Measurements from ENCODE around the gene C1QTNF9. TPM values are rescaled to one million over a fixed set of nuclear protein-coding genes. Genes with fewer than 3 reads are reported as not detected.

The C1QTNF9 gene
- total RNA-seq, 1 donor from 2014 or later, result not detected

GRCh38 chr13:24351423-24351822, 42.0 kb downstream of the C1QTNF9 start:
- no peaks in the 10 kb centered on the region for H3K9me3 Mint-ChIP-seq (ENCODE audit: low read depth)
- H3K36me3 Mint-ChIP-seq (ENCODE audit: insufficient read depth), result no peaks in the 10 kb centered on the region
- H3K4me3 Mint-ChIP-seq (ENCODE audit: low read depth), result no peak overlapping the region
- no peak for DNase-seq (ENCODE audit: low spot score, unreplicated experiment)
- TF ChIP-seq CTCF (IDR thresholded peaks at IDR 0.05; ENCODE audit: unreplicated experiment), result no peak
- H3K27ac Mint-ChIP-seq, result no peak overlapping the region
- H3K27me3 Mint-ChIP-seq, result no peaks in the 10 kb centered on the region
- no peaks in the 10 kb centered on the region for H3K4me1 Mint-ChIP-seq (ENCODE audit: low read depth)

- Mint-ChIP-seq H3K9me3 (ENCODE audit: low read depth) (no peaks in the 10 kb centered on the region), H3K4me1 (ENCODE audit: low read depth) (no peaks in the 10 kb centered on the region), H3K27me3 (no peaks in the 10 kb centered on the region), H3K36me3 (ENCODE audit: insufficient read depth) (no peaks in the 10 kb centered on the region), H3K27ac (no peak overlapping the region), H3K4me3 (ENCODE audit: low read depth) (no peak overlapping the region)
- DNase-seq (ENCODE audit: low spot score, unreplicated experiment), result no peak
- no peak for TF ChIP-seq CTCF (IDR thresholded peaks at IDR 0.05; ENCODE audit: unreplicated experiment)
Observed at GRCh38 chr13:24353736-24354135, 44.4 kb downstream of the C1QTNF9 start.

GRCh38 chr13:24355103-24355502, 45.7 kb downstream of the C1QTNF9 start:
- Mint-ChIP-seq H3K27me3 (no peaks in the 10 kb centered on the region), H3K9me3 (ENCODE audit: low read depth) (no peaks in the 10 kb centered on the region), H3K36me3 (ENCODE audit: insufficient read depth) (no peaks in the 10 kb centered on the region), H3K4me1 (ENCODE audit: low read depth) (peaks cover 2% of the 10 kb centered on the region), H3K27ac (no peak overlapping the region), H3K4me3 (ENCODE audit: low read depth) (no peak overlapping the region)
- no peak for TF ChIP-seq CTCF (IDR thresholded peaks at IDR 0.05; ENCODE audit: unreplicated experiment)
- DNase-seq (ENCODE audit: low spot score, unreplicated experiment), result no peak

- Mint-ChIP-seq H3K4me3 (ENCODE audit: low read depth) (no peak overlapping the region), H3K9me3 (ENCODE audit: low read depth) (no peaks in the 10 kb centered on the region), H3K4me1 (ENCODE audit: low read depth) (peaks cover 2% of the 10 kb centered on the region), H3K27ac (no peak overlapping the region), H3K27me3 (no peaks in the 10 kb centered on the region), H3K36me3 (ENCODE audit: insufficient read depth) (no peaks in the 10 kb centered on the region)
- TF ChIP-seq CTCF (IDR thresholded peaks at IDR 0.05; ENCODE audit: unreplicated experiment), result no peak
- DNase-seq (ENCODE audit: low spot score, unreplicated experiment), result no peak
Observed at GRCh38 chr13:24356270-24356669, 46.9 kb downstream of the C1QTNF9 start.

GRCh38 chr13:24356837-24357236, 47.5 kb downstream of the C1QTNF9 start:
- DNase-seq (ENCODE audit: low spot score, unreplicated experiment), result no peak
- TF ChIP-seq CTCF (IDR thresholded peaks at IDR 0.05; ENCODE audit: unreplicated experiment), result no peak
- no peak overlapping the region for H3K27ac Mint-ChIP-seq
- H3K4me1 Mint-ChIP-seq (ENCODE audit: low read depth), result peaks cover 2% of the 10 kb centered on the region
- H3K9me3 Mint-ChIP-seq (ENCODE audit: low read depth), result no peaks in the 10 kb centered on the region
- H3K36me3 Mint-ChIP-seq (ENCODE audit: insufficient read depth), result no peaks in the 10 kb centered on the region
- no peaks in the 10 kb centered on the region for H3K27me3 Mint-ChIP-seq
- no peak overlapping the region for H3K4me3 Mint-ChIP-seq (ENCODE audit: low read depth)
